Measurements from ENCODE around the gene RRP8. TPM values are rescaled to one million over a fixed set of nuclear protein-coding genes. Genes with fewer than 3 reads are reported as not detected.

Gene RRP8
- total and polyA plus RNA-seq, 10 of the 15 experiments (the other 5 are each of a cell fraction or from before 2014, with no cell fraction given), result 4.7 to 51.2 (median 23.9) TPM

DNA sequence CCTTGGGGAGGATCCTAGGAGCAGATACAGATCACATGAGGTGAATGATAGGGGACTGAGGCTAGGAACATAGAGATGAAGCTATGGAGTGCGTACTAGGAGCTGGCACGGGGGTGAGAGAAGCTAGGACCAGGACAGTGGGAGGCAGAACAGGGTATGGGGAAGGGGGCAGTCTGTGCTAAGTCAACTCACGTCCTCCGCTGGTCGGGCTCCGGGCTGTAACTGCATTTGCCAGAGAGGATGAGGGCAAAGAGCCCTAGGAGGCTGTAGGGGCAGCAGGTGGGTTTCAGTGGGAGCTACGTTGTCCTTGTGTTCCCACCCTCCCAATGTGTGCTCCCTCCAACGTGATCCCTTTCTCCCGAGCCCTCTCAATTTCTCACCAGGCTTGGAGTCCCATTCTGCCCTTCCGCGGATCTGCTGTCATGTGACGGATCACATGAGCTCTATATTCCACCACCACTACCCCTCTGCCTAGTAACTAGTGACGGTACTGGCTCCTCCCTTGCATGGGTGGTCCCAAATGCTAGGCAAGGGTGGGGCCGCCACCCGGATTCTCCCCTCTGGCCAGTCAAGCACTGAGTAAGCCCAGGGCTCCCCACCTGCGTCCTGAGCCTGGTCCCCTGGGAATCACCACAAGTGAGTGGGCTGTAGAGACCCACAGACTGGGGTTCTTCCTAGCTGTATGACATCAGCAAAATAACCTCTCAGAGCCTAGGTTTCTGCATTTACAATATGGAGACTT lies 15.8 kb upstream of the RRP8 start, which contains the start of gene TPP1 (continued):
- TF ChIP-seq MYB (IDR thresholded peaks at IDR 0.05; ENCODE audit: borderline replicate concordance, low read depth, low read length), result no peak
- no peak for TF ChIP-seq ZNF687 (IDR thresholded peaks at IDR 0.05)
- TF ChIP-seq ZNF384 (IDR thresholded peaks at IDR 0.05; ENCODE audit: borderline replicate concordance, low read depth, low read length), result no peak
- TF ChIP-seq ATF2 (IDR thresholded peaks at IDR 0.05; ENCODE audit: low read length), result no peak
- no peak for TF ChIP-seq SUPT20H (IDR thresholded peaks at IDR 0.05; ENCODE audit: borderline replicate concordance, control insufficient read depth, low read depth, low read length)
- no peak for TF ChIP-seq ZNF24 (IDR thresholded peaks at IDR 0.05)
- TF ChIP-seq RBBP5 (conservative IDR thresholded peaks at IDR 0.05), result no peak
- TF ChIP-seq, protein P1, sequence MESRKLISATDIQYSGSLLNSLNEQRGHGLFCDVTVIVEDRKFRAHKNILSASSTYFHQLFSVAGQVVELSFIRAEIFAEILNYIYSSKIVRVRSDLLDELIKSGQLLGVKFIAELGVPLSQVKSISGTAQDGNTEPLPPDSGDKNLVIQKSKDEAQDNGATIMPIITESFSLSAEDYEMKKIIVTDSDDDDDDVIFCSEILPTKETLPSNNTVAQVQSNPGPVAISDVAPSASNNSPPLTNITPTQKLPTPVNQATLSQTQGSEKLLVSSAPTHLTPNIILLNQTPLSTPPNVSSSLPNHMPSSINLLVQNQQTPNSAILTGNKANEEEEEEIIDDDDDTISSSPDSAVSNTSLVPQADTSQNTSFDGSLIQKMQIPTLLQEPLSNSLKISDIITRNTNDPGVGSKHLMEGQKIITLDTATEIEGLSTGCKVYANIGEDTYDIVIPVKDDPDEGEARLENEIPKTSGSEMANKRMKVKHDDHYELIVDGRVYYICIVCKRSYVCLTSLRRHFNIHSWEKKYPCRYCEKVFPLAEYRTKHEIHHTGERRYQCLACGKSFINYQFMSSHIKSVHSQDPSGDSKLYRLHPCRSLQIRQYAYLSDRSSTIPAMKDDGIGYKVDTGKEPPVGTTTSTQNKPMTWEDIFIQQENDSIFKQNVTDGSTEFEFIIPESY (IDR thresholded peaks at IDR 0.05), result no peak
- no peak; the same call in 1 of the 2 replicates for TF ChIP-seq RCOR1 (conservative IDR thresholded peaks at IDR 0.05; ENCODE audit: low read depth, low read length)
- TF ChIP-seq, protein P2, sequence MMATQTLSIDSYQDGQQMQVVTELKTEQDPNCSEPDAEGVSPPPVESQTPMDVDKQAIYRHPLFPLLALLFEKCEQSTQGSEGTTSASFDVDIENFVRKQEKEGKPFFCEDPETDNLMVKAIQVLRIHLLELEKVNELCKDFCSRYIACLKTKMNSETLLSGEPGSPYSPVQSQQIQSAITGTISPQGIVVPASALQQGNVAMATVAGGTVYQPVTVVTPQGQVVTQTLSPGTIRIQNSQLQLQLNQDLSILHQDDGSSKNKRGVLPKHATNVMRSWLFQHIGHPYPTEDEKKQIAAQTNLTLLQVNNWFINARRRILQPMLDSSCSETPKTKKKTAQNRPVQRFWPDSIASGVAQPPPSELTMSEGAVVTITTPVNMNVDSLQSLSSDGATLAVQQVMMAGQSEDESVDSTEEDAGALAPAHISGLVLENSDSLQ (IDR thresholded peaks at IDR 0.05), result peak; percentile 51; the same call in 1 of the 2 replicates

Measured in GM12878 (cell line).